CD8-positive, alpha-beta memory T cell (primary cell): ENCODE data around the gene SASH1. TPM values are rescaled to one million over a fixed set of nuclear protein-coding genes. Genes with fewer than 3 reads are reported as not detected.
A peak's percentile ranks its signal among the peaks of the same experiment; 100 is the strongest.

ENCODE experiments used
- CTCF ChIA-PET: fragments of 350-600 bp; sonication (Branson Sonifier 250); formaldehyde crosslinking; loops from one replicate; lab custom pipeline; 2021; ENCODE audit warnings: antibody characterized with exemption; lab: Charles Lee
- POLR2A ChIA-PET: fragments of 350-600 bp; sonication (Branson Sonifier 250); formaldehyde crosslinking; loops from one replicate; lab custom pipeline; 2021; ENCODE audit warnings: antibody characterized with exemption; lab: Charles Lee
- DNase-seq, 5 donors: peaks; one replicate each; pipeline versions ENCODE4 v3.0.0 to v3.0.0-alpha.2; 2020 to 2022; ENCODE audit warnings: mixed read lengths in 1 of 5
- H3K27ac ChIP-seq: one replicate; pipeline ENCODE4 v1.7.0; 2013; ENCODE audit warnings: low read depth, mild to moderate bottlenecking, low read length, moderate library complexity
- H3K27me3 ChIP-seq: 2 replicates; pipeline ENCODE4 v1.7.0; 2013; ENCODE audit warnings: low read length, mild to moderate bottlenecking; ENCODE audit not compliant: insufficient read depth, poor library complexity, severe bottlenecking
- H3K36me3 ChIP-seq: 2 replicates; pipeline ENCODE4 v1.7.0; 2013; ENCODE audit warnings: mild to moderate bottlenecking, low read length, moderate library complexity; ENCODE audit not compliant: insufficient read depth
- H3K4me1 ChIP-seq: 2 replicates; pipeline ENCODE4 v1.7.0; 2013; ENCODE audit warnings: mild to moderate bottlenecking, low read length, moderate library complexity; ENCODE audit not compliant: insufficient read depth
- H3K4me3 ChIP-seq: 2 replicates; pipeline ENCODE4 v1.7.0; 2013; ENCODE audit warnings: mild to moderate bottlenecking, low read length
- H3K9me3 ChIP-seq: 2 replicates; pipeline ENCODE4 v1.7.0; 2013; ENCODE audit warnings: mild to moderate bottlenecking, low read length
- H3K27ac Mint-ChIP-seq, 8 donors: one replicate each; pipeline ENCODE4 v1.8.0; 2020 to 2021; ENCODE audit warnings: mixed read lengths in 8 of 8, mild to moderate bottlenecking in 6 of 8, inconsistent platforms in 3 of 8, moderate library complexity in 3 of 8
- H3K27me3 Mint-ChIP-seq, 2 donors: one replicate each; pipeline ENCODE4 v1.8.0; 2020 to 2021; ENCODE audit warnings: mixed read lengths in 2 of 2, mild to moderate bottlenecking in 1 of 2, moderate library complexity in 1 of 2
- H3K36me3 Mint-ChIP-seq, 3 donors: one replicate each; pipeline ENCODE4 v1.8.0; 2020 to 2021; ENCODE audit warnings: mixed read lengths in 3 of 3, inconsistent platforms in 1 of 3, mild to moderate bottlenecking in 1 of 3
- H3K4me1 Mint-ChIP-seq, 3 donors: one replicate each; pipeline ENCODE4 v1.8.0; 2020 to 2021; ENCODE audit warnings: mixed read lengths in 3 of 3, inconsistent platforms in 1 of 3, mild to moderate bottlenecking in 1 of 3
- H3K4me3 Mint-ChIP-seq, 7 donors: one replicate each; pipeline ENCODE4 v1.8.0; 2020 to 2021; ENCODE audit warnings: mixed read lengths in 7 of 7, mild to moderate bottlenecking in 6 of 7, moderate library complexity in 4 of 7, inconsistent platforms in 2 of 7
- H3K9me3 Mint-ChIP-seq, 5 donors: one replicate each; pipeline ENCODE4 v1.8.0; 2020 to 2022; ENCODE audit warnings: mixed read lengths in 5 of 5, mild to moderate bottlenecking in 3 of 5, moderate library complexity in 2 of 5, inconsistent platforms in 1 of 5
- polyA plus RNA-seq: library from polyadenylated mRNA; unstranded; fragments of 300-500 nt; fragmentation: Illumina TruSeq; gene quantifications from one replicate; pipeline ENCODE4 v1.2.3, GENCODE V29; 2021
- total RNA-seq, 2 experiments: library from RNA; stranded (reverse); gene quantifications; one replicate each; pipeline ENCODE4 v1.2.3, GENCODE V29; 2021

SASH1 gene
- total and polyA plus RNA-seq, 3 experiments from 2014 or later, result 0.72 to 0.95 TPM; not detected in 1

DNA sequence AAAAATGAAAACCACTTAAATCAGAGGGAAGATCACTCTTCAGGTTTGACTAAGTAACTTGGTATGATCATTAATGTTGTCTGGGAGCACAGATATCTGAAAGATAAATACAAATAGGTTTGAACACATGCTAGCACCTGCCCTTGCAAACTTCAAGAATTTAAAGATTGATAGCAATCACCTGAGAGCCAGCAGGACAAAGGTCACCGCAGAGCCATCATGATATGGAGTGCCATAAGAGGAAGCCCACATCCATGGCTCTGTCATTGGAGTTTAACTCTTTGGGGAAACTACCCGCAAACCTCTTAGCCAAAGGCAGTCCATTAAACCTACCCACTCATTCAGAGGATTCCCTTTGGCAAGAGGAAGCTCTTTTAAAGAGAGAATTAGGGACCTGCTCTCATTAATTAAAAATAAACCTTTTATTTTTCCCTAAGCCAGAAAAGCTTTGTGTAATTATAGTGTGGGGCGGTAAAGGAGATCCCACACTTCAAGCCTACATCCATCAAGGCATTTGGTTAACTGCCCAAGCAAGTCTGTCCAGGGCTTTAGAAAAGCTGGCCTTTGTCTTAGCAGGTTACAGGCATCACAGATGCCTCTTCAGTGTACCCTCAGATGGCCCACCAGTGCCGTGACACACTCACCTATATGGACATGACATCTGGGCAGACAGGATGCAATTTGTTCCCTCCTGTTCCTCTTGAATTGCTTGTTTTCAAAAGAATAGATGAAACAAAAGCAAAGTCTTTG, 73.0 kb downstream of the SASH1 start:
- no peaks in the 10 kb centered on the region for H3K9me3 Mint-ChIP-seq
- DNase-seq, result no peak
- Histone ChIP-seq H3K4me3 (no peak overlapping the region), H3K9me3 (no peaks in the 10 kb centered on the region), H3K27ac (no peak overlapping the region), H3K36me3 (no peaks in the 10 kb centered on the region), H3K27me3 (no peaks in the 10 kb centered on the region), H3K4me1 (no peaks in the 10 kb centered on the region)
- H3K27me3 Mint-ChIP-seq, result peaks cover 10 to 18% of the 10 kb centered on the region in 2 donors
- H3K27ac Mint-ChIP-seq, result no peak overlapping the region
- CTCF ChIA-PET, result no interaction called here
- no peaks in the 10 kb centered on the region for H3K4me1 Mint-ChIP-seq
- H3K4me3 Mint-ChIP-seq, result no peak overlapping the region
- no peaks in the 10 kb centered on the region for H3K36me3 Mint-ChIP-seq
- POLR2A ChIA-PET, result no interaction called here

GRCh38 chr6:148416330-148416965, 73.8 kb downstream of the SASH1 start:
- no peak for DNase-seq
- Mint-ChIP-seq H3K27ac (no peak overlapping the region), H3K36me3 (no peaks in the 10 kb centered on the region), H3K27me3 (peaks cover 10 to 18% of the 10 kb centered on the region in 2 donors), H3K4me1 (no peaks in the 10 kb centered on the region), H3K9me3 (no peaks in the 10 kb centered on the region), H3K4me3 (no peak overlapping the region)
- POLR2A ChIA-PET, result no interaction called here
- CTCF ChIA-PET, result no interaction called here
- Histone ChIP-seq H3K27ac (no peak overlapping the region), H3K4me3 (no peak overlapping the region), H3K9me3 (no peaks in the 10 kb centered on the region), H3K27me3 (no peaks in the 10 kb centered on the region), H3K4me1 (no peaks in the 10 kb centered on the region), H3K36me3 (no peaks in the 10 kb centered on the region)

GRCh38 chr6:148417045-148417444, 74.4 kb downstream of the SASH1 start:
- Histone ChIP-seq H3K4me1 (no peaks in the 10 kb centered on the region), H3K27ac (no peak overlapping the region), H3K36me3 (no peaks in the 10 kb centered on the region), H3K9me3 (no peaks in the 10 kb centered on the region), H3K4me3 (no peak overlapping the region), H3K27me3 (no peaks in the 10 kb centered on the region)
- CTCF ChIA-PET, result no interaction called here
- Mint-ChIP-seq H3K27ac (no peak overlapping the region), H3K27me3 (peaks cover 10 to 18% of the 10 kb centered on the region in 2 donors), H3K4me3 (no peak overlapping the region), H3K36me3 (no peaks in the 10 kb centered on the region), H3K9me3 (no peaks in the 10 kb centered on the region), H3K4me1 (no peaks in the 10 kb centered on the region)
- DNase-seq, result no peak
- POLR2A ChIA-PET, result interaction anchor here (0.7 kb wide), 1 partner anchor 8 kb away, joined by 3 read pairs; no protein-coding TSS in a partner anchor

GRCh38 chr6:148419430-148419829, 76.8 kb downstream of the SASH1 start:
- H3K27me3 ChIP-seq, result no peaks in the 10 kb centered on the region
- Mint-ChIP-seq H3K9me3 (no peaks in the 10 kb centered on the region), H3K36me3 (no peaks in the 10 kb centered on the region), H3K4me3 (no peak overlapping the region), H3K4me1 (no peaks in the 10 kb centered on the region), H3K27me3 (peaks cover 0 to 7% of the 10 kb centered on the region in 2 donors), H3K27ac (no peak overlapping the region)
- H3K4me1 ChIP-seq, result no peaks in the 10 kb centered on the region
- ChIA-PET CTCF (no interaction called here), POLR2A (no interaction called here)
- H3K27ac ChIP-seq, result no peak overlapping the region
- no peak for DNase-seq
- no peaks in the 10 kb centered on the region for H3K9me3 ChIP-seq
- H3K4me3 ChIP-seq, result no peak overlapping the region
- no peaks in the 10 kb centered on the region for H3K36me3 ChIP-seq

GRCh38 chr6:148422085-148422484, 79.4 kb downstream of the SASH1 start:
- H3K27me3 Mint-ChIP-seq, result peaks cover 0 to 17% of the 10 kb centered on the region in 2 donors

DNA sequence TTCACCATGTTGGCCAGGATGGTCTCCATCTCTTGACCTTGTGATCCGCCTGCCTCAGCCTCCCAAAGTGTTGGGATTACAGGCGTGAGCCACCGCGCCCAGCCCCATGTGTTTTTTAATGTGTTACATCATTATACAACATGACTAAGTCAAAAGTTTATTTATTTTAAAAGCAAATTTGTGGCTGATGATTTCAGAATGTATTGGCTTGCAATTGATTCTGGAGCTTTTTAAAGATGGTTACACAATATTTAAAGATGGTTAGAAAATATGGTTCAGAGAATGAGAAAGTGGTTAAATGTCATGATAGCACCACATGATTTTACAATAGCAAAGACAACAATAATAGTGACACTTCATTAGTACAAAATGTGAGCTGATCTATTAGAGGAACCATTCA, 80.5 kb downstream of the SASH1 start:
- Histone ChIP-seq H3K27me3 (no peaks in the 10 kb centered on the region), H3K4me1 (no peaks in the 10 kb centered on the region), H3K27ac (no peak overlapping the region), H3K9me3 (no peaks in the 10 kb centered on the region), H3K4me3 (no peak overlapping the region), H3K36me3 (no peaks in the 10 kb centered on the region)
- no peak for DNase-seq
- peaks cover 0 to 22% of the 10 kb centered on the region in 2 donors for H3K27me3 Mint-ChIP-seq
- H3K27ac Mint-ChIP-seq, result no peak overlapping the region
- H3K4me1 Mint-ChIP-seq, result no peaks in the 10 kb centered on the region
- no peak overlapping the region for H3K4me3 Mint-ChIP-seq
- no peaks in the 10 kb centered on the region for H3K9me3 Mint-ChIP-seq
- ChIA-PET POLR2A (no interaction called here), CTCF (no interaction called here)
- no peaks in the 10 kb centered on the region for H3K36me3 Mint-ChIP-seq

More at GRCh38 chr6:148422085-148422484, 79.4 kb downstream of the SASH1 start:
- H3K9me3 ChIP-seq, result no peaks in the 10 kb centered on the region
- Mint-ChIP-seq H3K4me3 (peak overlapping the region in 1 of 7 donors; percentile 17), H3K36me3 (no peaks in the 10 kb centered on the region), H3K9me3 (no peaks in the 10 kb centered on the region), H3K27ac (no peak overlapping the region), H3K4me1 (no peaks in the 10 kb centered on the region)
- ChIA-PET CTCF (no interaction called here), POLR2A (no interaction called here)
- no peak overlapping the region for H3K27ac ChIP-seq
- H3K4me1 ChIP-seq, result no peaks in the 10 kb centered on the region
- H3K36me3 ChIP-seq, result no peaks in the 10 kb centered on the region
- no peak for DNase-seq
- H3K27me3 ChIP-seq, result no peaks in the 10 kb centered on the region
- no peak overlapping the region for H3K4me3 ChIP-seq

GRCh38 chr6:148423601-148424270, 81.1 kb downstream of the SASH1 start:
- Histone ChIP-seq H3K27me3 (no peaks in the 10 kb centered on the region), H3K9me3 (no peaks in the 10 kb centered on the region), H3K4me1 (no peaks in the 10 kb centered on the region), H3K36me3 (no peaks in the 10 kb centered on the region), H3K4me3 (no peak overlapping the region), H3K27ac (no peak overlapping the region)
- Mint-ChIP-seq H3K27ac (no peak overlapping the region), H3K27me3 (peaks cover 0 to 22% of the 10 kb centered on the region in 2 donors), H3K9me3 (no peaks in the 10 kb centered on the region), H3K36me3 (no peaks in the 10 kb centered on the region), H3K4me3 (no peak overlapping the region), H3K4me1 (no peaks in the 10 kb centered on the region)
- ChIA-PET POLR2A (no interaction called here), CTCF (no interaction called here)
- no peak for DNase-seq

- CTCF ChIA-PET, result no interaction called here
Observed at GRCh38 chr6:148425443-148425842, 82.8 kb downstream of the SASH1 start.

More at GRCh38 chr6:148425443-148425842, 82.8 kb downstream of the SASH1 start:
- POLR2A ChIA-PET, result interaction anchor here (0.6 kb wide), 1 partner anchor 8 kb away, joined by 3 read pairs; no protein-coding TSS in a partner anchor
- no peaks in the 10 kb centered on the region for H3K9me3 ChIP-seq
- H3K36me3 ChIP-seq, result no peaks in the 10 kb centered on the region
- Mint-ChIP-seq H3K36me3 (no peaks in the 10 kb centered on the region), H3K9me3 (peaks cover 0 to 1% (median 0%) of the 10 kb centered on the region in 5 donors), H3K4me3 (no peak overlapping the region), H3K27me3 (peaks cover 0 to 18% of the 10 kb centered on the region in 2 donors), H3K4me1 (no peaks in the 10 kb centered on the region), H3K27ac (no peak overlapping the region)
- no peak for DNase-seq
- no peak overlapping the region for H3K4me3 ChIP-seq
- H3K27me3 ChIP-seq, result no peaks in the 10 kb centered on the region
- no peak overlapping the region for H3K27ac ChIP-seq
- no peaks in the 10 kb centered on the region for H3K4me1 ChIP-seq
